Measurements from ENCODE around the gene MAPKBP1. TPM values are rescaled to one million over a fixed set of nuclear protein-coding genes. Genes with fewer than 3 reads are reported as not detected.

MAPKBP1 gene
- total RNA-seq, 1 experiment from 2014 or later = 14.5 TPM

GRCh38 chr15:41732483-41732882 lies 41.8 kb upstream of the MAPKBP1 start:
- Mint-ChIP-seq H3K4me1 (no peaks in the 10 kb centered on the region), H3K9me3 (no peaks in the 10 kb centered on the region), H3K4me3 (no peak overlapping the region), H3K27ac (no peak overlapping the region), H3K27me3 (ENCODE audit: low read depth) (no peaks in the 10 kb centered on the region), H3K36me3 (peaks cover 35% of the 10 kb centered on the region)
- DNase-seq (ENCODE audit: low spot score) (no peak), ATAC-seq (no peak)
- POLR2A ChIA-PET = interaction anchor here (0.6 kb wide), 1 partner anchor 41 kb away, joined by 4 read pairs; no protein-coding TSS in a partner anchor
- TF ChIP-seq ZNF512 (CRISPR knock-in tag; IDR thresholded peaks at IDR 0.05; ENCODE audit: borderline replicate concordance) (no peak), TEAD1 (CRISPR knock-in tag; IDR thresholded peaks at IDR 0.05) (no peak), PRRX2 (CRISPR knock-in tag; IDR thresholded peaks at IDR 0.05) (no peak), TP53 (CRISPR knock-in tag; IDR thresholded peaks at IDR 0.05) (no peak), SMAD3 (CRISPR knock-in tag; IDR thresholded peaks at IDR 0.05; ENCODE audit: borderline replicate concordance) (no peak), CBFB (CRISPR knock-in tag; IDR thresholded peaks at IDR 0.05; ENCODE audit: low read depth) (no peak), PREB (CRISPR knock-in tag; IDR thresholded peaks at IDR 0.05; ENCODE audit: borderline replicate concordance) (no peak), TCF7 (CRISPR knock-in tag; IDR thresholded peaks at IDR 0.05; ENCODE audit: low read depth) (no peak), CREB1 (CRISPR knock-in tag; IDR thresholded peaks at IDR 0.05) (no peak), NR2C2 (CRISPR knock-in tag; IDR thresholded peaks at IDR 0.05) (no peak), ETV6 (CRISPR knock-in tag; IDR thresholded peaks at IDR 0.05) (no peak), OVOL2 (CRISPR knock-in tag; IDR thresholded peaks at IDR 0.05; ENCODE audit: borderline replicate concordance) (no peak), ZNF121 (CRISPR knock-in tag; IDR thresholded peaks at IDR 0.05) (no peak), ATF2 (CRISPR knock-in tag; IDR thresholded peaks at IDR 0.05; ENCODE audit: borderline replicate concordance, low read depth) (no peak), AR (CRISPR knock-in tag; IDR thresholded peaks at IDR 0.05) (no peak)
- CTCF ChIA-PET = no interaction called here

GRCh38 chr15:41734079-41734478 lies 40.2 kb upstream of the MAPKBP1 start:
- ChIA-PET POLR2A (no interaction called here), CTCF (no interaction called here)
- Mint-ChIP-seq H3K4me1 (no peaks in the 10 kb centered on the region), H3K9me3 (no peaks in the 10 kb centered on the region), H3K27ac (no peak overlapping the region), H3K36me3 (peaks cover 34% of the 10 kb centered on the region), H3K4me3 (no peak overlapping the region), H3K27me3 (ENCODE audit: low read depth) (no peaks in the 10 kb centered on the region)
- DNase-seq (ENCODE audit: low spot score) (no peak), ATAC-seq (no peak)
- TF ChIP-seq ZNF532 (CRISPR knock-in tag; IDR thresholded peaks at IDR 0.05; ENCODE audit: borderline replicate concordance) (no peak), MYBL2 (CRISPR knock-in tag; IDR thresholded peaks at IDR 0.05) (no peak), ELF4 (CRISPR knock-in tag; IDR thresholded peaks at IDR 0.05; ENCODE audit: low read depth) (no peak), IRF1 (CRISPR knock-in tag; IDR thresholded peaks at IDR 0.05) (no peak), ZNF232 (CRISPR knock-in tag; IDR thresholded peaks at IDR 0.05) (no peak)

All from WTC11 (cell line).